ENCODE results near the gene LRRC39.

The LRRC39 gene

DNA sequence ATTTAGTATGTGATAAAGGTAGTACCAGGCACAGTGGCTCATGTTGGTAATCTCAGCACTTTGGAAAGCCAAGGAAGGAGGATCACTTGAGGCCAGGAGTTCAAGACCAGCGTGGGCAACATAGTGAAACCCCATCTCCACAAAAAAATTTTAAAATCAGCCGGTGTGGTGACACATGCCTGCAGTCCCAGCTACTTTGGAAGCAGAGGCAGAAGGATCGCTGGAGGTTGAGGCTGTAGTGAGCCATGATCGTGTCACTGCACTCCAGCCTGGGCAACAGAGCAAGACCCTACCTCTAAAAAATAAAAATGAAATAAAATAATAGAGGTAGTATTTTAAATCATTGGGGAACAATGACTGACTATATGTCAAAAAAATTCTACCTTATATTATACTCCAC, 62.5 kb downstream of the LRRC39 start:
- H3K4me3 ChIP-seq (ENCODE audit: low read length): no peak overlapping the region
- DNase-seq (ENCODE audit: low read depth): no peak
- no peak for TF ChIP-seq CTCF (IDR thresholded peaks at IDR 0.05; ENCODE audit: insufficient read depth, low read depth, low read length, missing control alignments)

- no peak for TF ChIP-seq CTCF (IDR thresholded peaks at IDR 0.05; ENCODE audit: insufficient read depth, low read depth, low read length, missing control alignments)
- no peak for DNase-seq (ENCODE audit: low read depth)
- H3K4me3 ChIP-seq (ENCODE audit: low read length): no peak overlapping the region
Measured at GRCh38 chr1:100109554-100110066, 68.4 kb downstream of the LRRC39 start.

DNA sequence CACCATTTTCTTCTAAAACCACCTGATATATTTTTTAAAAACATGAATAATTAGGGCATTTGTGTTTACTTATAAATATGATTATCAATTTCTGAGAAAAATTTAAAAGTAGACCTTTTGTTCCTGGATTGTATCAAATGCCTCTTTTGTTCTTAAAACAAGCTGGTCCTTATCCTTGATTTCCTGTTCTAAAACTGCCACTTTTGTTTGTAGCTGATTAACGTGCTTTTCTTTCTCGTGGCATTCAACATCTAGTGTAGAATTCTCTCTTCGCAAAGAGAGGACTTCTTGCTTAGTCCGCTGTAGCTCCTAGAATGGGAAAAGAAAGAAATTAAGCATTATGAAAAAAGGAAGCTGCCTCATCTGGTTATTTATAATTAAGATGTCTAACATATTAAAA, 70.4 kb downstream of the LRRC39 start:
- H3K4me3 ChIP-seq (ENCODE audit: low read length): no peak overlapping the region
- DNase-seq (ENCODE audit: low read depth): no peak
- TF ChIP-seq CTCF (IDR thresholded peaks at IDR 0.05; ENCODE audit: insufficient read depth, low read depth, low read length, missing control alignments): no peak

DNA sequence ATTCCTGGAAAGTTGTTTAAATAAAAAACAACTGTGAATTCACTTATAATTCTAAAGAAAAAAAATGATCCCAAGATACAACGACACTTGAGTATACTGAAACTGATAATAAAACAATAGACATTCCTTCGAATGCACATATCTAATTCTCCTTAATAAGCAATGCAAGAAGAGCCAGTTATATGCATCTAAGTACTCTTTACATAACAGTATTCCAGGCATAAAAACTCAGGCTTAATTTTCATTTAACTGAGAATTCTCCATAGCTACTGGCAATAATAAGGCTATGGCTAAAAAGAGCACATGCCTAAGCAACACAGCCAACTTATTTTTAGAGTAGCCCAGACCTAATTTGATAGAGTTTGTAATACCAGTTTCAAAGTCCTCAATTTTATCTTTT, 76.5 kb downstream of the LRRC39 start:
- DNase-seq (ENCODE audit: low read depth): no peak
- no peak for TF ChIP-seq CTCF (IDR thresholded peaks at IDR 0.05; ENCODE audit: insufficient read depth, low read depth, low read length, missing control alignments)
- H3K4me3 ChIP-seq (ENCODE audit: low read length): no peak overlapping the region

- no peak for DNase-seq (ENCODE audit: low read depth)
Measured at GRCh38 chr1:100100202-100100601, 77.9 kb downstream of the LRRC39 start.

More at GRCh38 chr1:100100202-100100601, 77.9 kb downstream of the LRRC39 start:
- TF ChIP-seq CTCF (IDR thresholded peaks at IDR 0.05; ENCODE audit: insufficient read depth, low read depth, low read length, missing control alignments): no peak
- H3K4me3 ChIP-seq (ENCODE audit: low read length): no peak overlapping the region

All from epithelial cell of esophagus (primary cell).